Mucosa of rectum (tissue), 2 donors: ENCODE measurements around the gene STAT5B.
"Not testable (repeated sequence)": the region's sequence is repeated elsewhere in the genome, so short reads cannot be mapped to it uniquely, and the experiment has no call there.

ENCODE experiments used
- H3K27ac ChIP-seq, 2 donors: one replicate each; pipeline ENCODE4 v1.7.0; 2013; ENCODE audit warnings: inconsistent platforms in 2 of 2, low read depth in 2 of 2, low read length in 2 of 2
- H3K27me3 ChIP-seq, 2 donors: one replicate each; pipeline ENCODE4 v1.7.0; 2013; ENCODE audit warnings: low read length in 2 of 2; ENCODE audit not compliant: control insufficient read depth in 2 of 2, insufficient read depth in 2 of 2
- H3K36me3 ChIP-seq, 2 donors: one replicate each; pipeline ENCODE4 v1.7.0; 2013; ENCODE audit warnings: low read length in 2 of 2; ENCODE audit not compliant: control insufficient read depth in 2 of 2, insufficient read depth in 2 of 2
- H3K4me1 ChIP-seq, 2 donors: one replicate each; pipeline ENCODE4 v1.7.0; 2013; ENCODE audit warnings: low read length in 2 of 2, mild to moderate bottlenecking in 1 of 2; ENCODE audit not compliant: control insufficient read depth in 2 of 2, insufficient read depth in 2 of 2
- H3K4me3 ChIP-seq, 2 donors: one replicate each; pipeline ENCODE4 v1.7.0; 2013; ENCODE audit warnings: low read length in 2 of 2
- H3K9ac ChIP-seq, 2 donors: one replicate each; pipeline ENCODE4 v1.7.0; 2013; ENCODE audit warnings: low read length in 2 of 2, low read depth in 1 of 2, mild to moderate bottlenecking in 1 of 2
- H3K9me3 ChIP-seq, 2 donors: one replicate each; pipeline ENCODE4 v1.7.0; 2013; ENCODE audit warnings: low read length in 2 of 2; ENCODE audit not compliant: control insufficient read depth in 2 of 2
- donor health status: healthy.
- donor health status: Normal muscosa, but diverticular disease.

Gene STAT5B

DNA sequence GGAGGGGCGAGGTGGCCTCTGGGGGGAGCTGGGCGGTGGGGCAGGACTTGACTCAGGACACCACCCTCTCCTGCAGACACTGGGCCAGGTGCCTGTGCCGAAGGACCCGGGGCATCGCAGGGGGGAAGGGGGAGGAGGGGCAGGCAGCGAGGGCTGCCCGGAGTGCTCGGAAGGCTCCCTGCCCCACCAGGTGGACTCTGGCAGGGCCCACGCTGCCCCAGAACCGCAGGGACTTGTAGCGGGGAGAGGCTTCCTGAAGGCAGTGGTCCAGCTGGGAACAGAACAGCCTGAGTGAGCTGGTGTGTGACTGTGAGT is 86.6 kb downstream of the STAT5B start:
- Histone ChIP-seq H3K4me1 (peaks cover 12 to 19% of the 10 kb centered on the region in 2 donors), H3K9me3 (no peaks in the 10 kb centered on the region), H3K27me3 (no peaks in the 10 kb centered on the region), H3K27ac (no peak overlapping the region), H3K36me3 (peaks cover 0 to 2% of the 10 kb centered on the region in 2 donors), H3K4me3 (no peak overlapping the region), H3K9ac (no peak overlapping the region)

GRCh38 chr17:42188749-42189650 is 87.2 kb downstream of the STAT5B start:
- Histone ChIP-seq H3K27ac (no peak overlapping the region), H3K9ac (no peak overlapping the region), H3K36me3 (peaks cover 0 to 2% of the 10 kb centered on the region in 2 donors), H3K4me1 (peaks cover 13 to 22% of the 10 kb centered on the region in 2 donors), H3K4me3 (no peak overlapping the region), H3K27me3 (no peaks in the 10 kb centered on the region), H3K9me3 (no peaks in the 10 kb centered on the region)

- H3K4me1 ChIP-seq, result peaks cover 18 to 21% of the 10 kb centered on the region in 2 donors
- no peak overlapping the region for H3K9ac ChIP-seq
- H3K36me3 ChIP-seq, result peaks cover 0 to 2% of the 10 kb centered on the region in 2 donors
- H3K27me3 ChIP-seq, result no peaks in the 10 kb centered on the region
- H3K27ac ChIP-seq, result no peak overlapping the region
- no peaks in the 10 kb centered on the region for H3K9me3 ChIP-seq
- H3K4me3 ChIP-seq, result no peak overlapping the region
Observed at GRCh38 chr17:42187833-42188232, 88.4 kb downstream of the STAT5B start.

GRCh38 chr17:42186191-42186590 is 90.0 kb downstream of the STAT5B start:
- H3K36me3 ChIP-seq, H3K4me3 ChIP-seq, H3K9ac ChIP-seq, H3K27ac ChIP-seq, H3K9me3 ChIP-seq: not testable (repeated sequence)
- Histone ChIP-seq H3K4me1 (peaks cover 23 to 26% of the 10 kb centered on the region in 2 donors), H3K27me3 (peaks cover 7 to 11% of the 10 kb centered on the region in 2 donors)

DNA sequence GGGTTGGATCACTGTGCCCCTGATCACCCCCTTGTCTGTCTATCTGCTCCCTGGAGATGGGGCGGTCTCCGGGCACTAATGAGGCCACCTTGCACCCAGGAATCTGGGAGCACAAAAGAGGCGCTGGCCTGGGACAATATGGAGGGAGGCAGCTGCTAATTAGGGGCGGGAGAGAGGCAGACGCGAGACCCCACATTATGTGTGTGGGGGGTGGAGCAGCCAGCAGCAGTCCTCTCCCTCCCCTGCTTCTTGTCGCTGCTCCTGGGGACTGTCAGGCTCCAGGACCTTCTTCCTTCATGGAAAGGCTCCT is 90.6 kb downstream of the STAT5B start:
- Histone ChIP-seq H3K27ac (no peak overlapping the region), H3K4me3 (no peak overlapping the region), H3K9me3 (no peaks in the 10 kb centered on the region), H3K27me3 (peaks cover 7 to 14% of the 10 kb centered on the region in 2 donors), H3K4me1 (peaks cover 23 to 32% of the 10 kb centered on the region in 2 donors), H3K36me3 (no peaks in the 10 kb centered on the region), H3K9ac (no peak overlapping the region)

DNA sequence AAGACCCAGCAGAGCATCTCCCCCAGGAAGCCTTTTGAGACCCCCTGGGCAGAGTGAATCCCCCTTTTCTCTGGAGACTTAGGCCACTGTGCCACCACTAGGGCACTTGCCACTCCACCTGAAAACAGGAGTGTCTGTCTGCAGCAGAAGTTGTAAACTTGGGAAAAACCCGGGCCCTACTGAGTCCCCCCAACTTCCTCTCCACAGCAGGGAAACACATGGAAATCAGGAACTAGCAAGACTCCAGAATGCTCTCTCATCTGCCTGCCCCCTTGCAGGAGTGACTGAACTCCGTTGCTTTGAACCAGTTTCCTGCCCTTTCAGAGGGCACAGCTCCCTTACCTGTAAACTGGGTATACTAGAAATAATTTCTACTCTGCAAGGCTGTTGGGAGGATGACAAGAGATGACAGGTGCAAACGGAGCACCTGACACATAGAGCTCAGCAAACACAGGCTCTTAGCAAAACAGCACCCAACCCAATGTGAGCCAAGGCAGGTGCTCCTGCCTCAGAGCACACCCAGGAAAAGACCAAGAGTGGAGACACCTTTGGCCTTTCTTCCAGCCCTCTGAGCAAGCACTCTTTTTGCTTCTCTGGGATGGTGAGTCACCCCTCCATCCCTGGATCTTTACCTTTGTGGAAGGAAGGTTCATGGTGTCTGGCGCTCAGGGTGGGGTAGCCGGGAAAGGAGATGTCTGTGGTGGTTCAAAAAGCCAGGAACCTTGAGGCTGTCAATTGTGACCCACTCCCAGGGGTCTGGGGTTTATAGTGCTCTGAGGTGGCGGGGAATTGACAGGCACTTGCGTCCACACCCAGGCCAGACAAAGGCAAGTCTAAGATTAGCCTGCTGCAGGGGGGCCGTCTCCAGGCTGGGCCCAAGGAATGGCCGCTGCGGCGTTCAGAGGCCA is 91.2 kb downstream of the STAT5B start, which contains the start of gene HCRT:
Gene HCRT, minus strand, starts transcription at position 740 of the 908 bp plus-strand sequence. Its CDS starts 87 bp downstream, at position 653.
- H3K9ac ChIP-seq, result peak within 1 kb of the TSS in 1 of 2 donors; percentile 87
- H3K9me3 ChIP-seq, result no peaks in the 10 kb centered on the region
- peak within 1 kb of the TSS; percentile 38 to 84 for H3K27ac ChIP-seq
- H3K27me3 ChIP-seq, result peaks cover 7 to 16% of the 10 kb centered on the region in 2 donors
- peaks cover 23 to 33% of the 10 kb centered on the region in 2 donors for H3K4me1 ChIP-seq
- no peaks in the 10 kb centered on the region for H3K36me3 ChIP-seq
- peak within 1 kb of the TSS; percentile 37 to 77 for H3K4me3 ChIP-seq

GRCh38 chr17:42183741-42184711 is 92.2 kb downstream of the STAT5B start:
- peaks cover 23 to 33% of the 10 kb centered on the region in 2 donors for H3K4me1 ChIP-seq
- peak overlapping the region; percentile 73 to 84 for H3K27ac ChIP-seq
- H3K9ac ChIP-seq, result peak overlapping the region; percentile 77 to 87

GRCh38 chr17:42182927-42183734 is 93.1 kb downstream of the STAT5B start:
- Histone ChIP-seq H3K36me3 (no peaks in the 10 kb centered on the region), H3K27ac (peak overlapping the region; percentile 73 to 84), H3K4me1 (peaks cover 23 to 33% of the 10 kb centered on the region in 2 donors), H3K9ac (peak overlapping the region; percentile 77 to 87), H3K9me3 (no peaks in the 10 kb centered on the region), H3K4me3 (peak overlapping the region; percentile 77 to 80), H3K27me3 (peaks cover 7 to 19% of the 10 kb centered on the region in 2 donors)

More at GRCh38 chr17:42183741-42184711, 92.2 kb downstream of the STAT5B start:
- peak overlapping the region; percentile 77 to 80 for H3K4me3 ChIP-seq
- H3K36me3 ChIP-seq, result no peaks in the 10 kb centered on the region
- H3K9me3 ChIP-seq, result no peaks in the 10 kb centered on the region
- H3K27me3 ChIP-seq, result peaks cover 7 to 19% of the 10 kb centered on the region in 2 donors

GRCh38 chr17:42181851-42182207 is 94.4 kb downstream of the STAT5B start:
- peaks cover 23 to 33% of the 10 kb centered on the region in 2 donors for H3K4me1 ChIP-seq
- H3K9ac ChIP-seq, result no peak overlapping the region
- peaks cover 7 to 19% of the 10 kb centered on the region in 2 donors for H3K27me3 ChIP-seq
- no peak overlapping the region for H3K27ac ChIP-seq
- no peaks in the 10 kb centered on the region for H3K9me3 ChIP-seq
- no peak overlapping the region for H3K4me3 ChIP-seq
- H3K36me3 ChIP-seq, result no peaks in the 10 kb centered on the region
